Stimulated activated CD8-positive, alpha-beta memory T cell treated with anti-CD3 and anti-CD28 coated beads, Interleukin-4, amount 100 ng/mL, for 48 hours (primary cell): ENCODE results near the gene PELO.
A peak's percentile ranks its signal among the peaks of the same experiment; 100 is the strongest.
"Not testable (repeated sequence)": the region's sequence is repeated elsewhere in the genome, so short reads cannot be mapped to it uniquely, and the experiment has no call there.

Experiments used
- DNase-seq: peaks from one replicate; pipeline ENCODE4 v3.0.0-alpha.2; 2020

PELO gene

GRCh38 chr5:52787600-52788504 is at the start of gene PELO, which contains the start of gene ITGA1:
TSS of gene PELO (plus strand) at chr5:52787916. CDS start at chr5:52800395, 12,479 bp downstream.
TSS of gene ITGA1 (plus strand) at chr5:52787916. CDS start at chr5:52788354, 438 bp downstream.
- peak; percentile 64 for DNase-seq

DNA sequence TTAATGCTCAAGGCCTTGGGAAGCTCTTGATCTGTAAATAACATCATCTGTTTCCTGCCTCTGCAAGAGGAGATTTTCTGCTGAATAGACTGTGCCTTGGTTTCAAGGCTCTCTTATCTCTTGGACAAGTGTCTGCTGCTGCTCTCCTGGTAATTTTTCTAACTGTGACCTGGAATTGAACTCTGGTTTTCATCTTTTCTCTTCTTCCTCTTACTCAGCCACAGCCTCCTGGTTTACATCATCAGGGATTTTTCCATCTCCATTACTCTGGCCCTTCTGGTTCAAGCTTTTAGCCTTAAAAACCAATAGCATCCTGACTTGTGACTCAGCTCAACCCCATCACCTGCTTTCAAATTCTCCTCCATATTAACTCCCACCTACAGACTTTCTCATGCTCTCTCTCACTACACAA is 49.6 kb upstream of the PELO start:
- no peak for DNase-seq

- DNase-seq = no peak
Measured at GRCh38 chr5:52740007-52740406, 47.7 kb upstream of the PELO start.

- no peak for DNase-seq
Measured at GRCh38 chr5:52743012-52743411, 44.7 kb upstream of the PELO start.

GRCh38 chr5:52743529-52743928 is 44.2 kb upstream of the PELO start:
- no peak for DNase-seq

DNA sequence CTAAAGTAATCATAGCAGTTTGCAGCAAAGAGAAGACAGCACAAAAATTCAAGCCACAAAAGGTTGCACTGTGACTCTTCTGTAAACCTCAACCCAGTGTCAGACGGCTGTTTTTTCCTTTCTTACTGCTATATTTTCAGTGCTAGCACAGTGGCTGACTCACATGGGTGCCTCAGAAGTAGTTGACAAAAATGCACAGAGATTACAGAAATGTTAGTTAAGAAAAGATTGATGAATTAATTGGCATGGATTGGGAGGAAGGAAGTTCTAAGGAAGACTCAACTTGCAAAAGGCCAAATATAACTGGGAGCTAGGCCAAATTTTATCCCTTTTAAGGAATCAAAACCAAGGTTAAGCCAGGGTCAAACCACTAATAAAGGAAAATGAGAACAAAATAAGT is 43.7 kb upstream of the PELO start:
- peak; percentile 45 for DNase-seq

DNA sequence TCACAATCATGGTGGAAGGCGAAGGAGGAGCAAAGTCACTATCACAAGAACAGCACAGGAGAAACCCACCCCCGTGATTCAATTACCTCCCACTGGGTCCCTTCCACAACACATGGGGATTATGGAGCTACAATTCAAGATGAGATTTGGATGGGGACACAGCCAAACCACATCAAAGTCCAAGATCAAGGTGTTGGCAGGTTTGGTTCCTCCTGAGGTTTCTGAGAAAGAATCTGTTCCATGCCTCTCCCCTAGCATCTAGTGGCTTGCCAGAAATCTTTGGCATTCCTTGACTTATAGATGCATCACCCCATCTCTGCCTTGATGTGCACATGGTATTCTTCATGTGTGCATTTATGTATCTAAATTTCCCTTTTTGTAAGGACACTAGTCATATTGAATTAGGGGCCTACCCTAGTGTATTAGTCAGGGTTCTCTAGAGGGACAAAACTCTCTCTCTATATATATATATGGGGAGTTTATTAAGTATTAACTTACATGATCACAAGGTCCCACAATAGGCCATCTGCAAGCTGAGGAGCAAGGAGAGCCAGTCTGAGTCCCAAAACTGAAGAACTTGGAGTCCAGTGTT is 42.8 kb upstream of the PELO start:
- not testable (repeated sequence) for DNase-seq

- DNase-seq = no peak
Measured at GRCh38 chr5:52746539-52746938, 41.2 kb upstream of the PELO start.

DNA sequence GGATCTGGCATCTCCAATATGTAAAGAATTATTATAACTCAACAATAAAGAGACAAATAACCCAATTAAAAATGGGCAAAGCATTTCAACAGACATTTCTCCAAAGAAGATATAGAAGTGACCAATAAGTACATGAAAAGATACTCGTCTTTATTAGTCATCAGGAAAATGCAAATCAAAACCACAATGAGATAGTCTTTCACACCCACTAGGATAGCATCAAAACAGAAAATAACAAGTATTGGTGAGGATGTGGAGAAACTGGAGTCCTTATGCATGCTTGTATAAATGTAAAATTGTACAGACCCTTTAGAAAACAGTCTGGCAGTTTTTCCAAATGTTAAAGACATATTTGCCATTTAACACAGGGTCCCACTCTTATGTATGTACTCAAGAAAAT is 39.1 kb upstream of the PELO start:
- DNase-seq = no peak

GRCh38 chr5:52749666-52750065 is 38.0 kb upstream of the PELO start:
- no peak for DNase-seq

GRCh38 chr5:52751137-52751536 is 36.6 kb upstream of the PELO start:
- DNase-seq = no peak

GRCh38 chr5:52754051-52754450 is 33.7 kb upstream of the PELO start:
- DNase-seq = no peak

DNA sequence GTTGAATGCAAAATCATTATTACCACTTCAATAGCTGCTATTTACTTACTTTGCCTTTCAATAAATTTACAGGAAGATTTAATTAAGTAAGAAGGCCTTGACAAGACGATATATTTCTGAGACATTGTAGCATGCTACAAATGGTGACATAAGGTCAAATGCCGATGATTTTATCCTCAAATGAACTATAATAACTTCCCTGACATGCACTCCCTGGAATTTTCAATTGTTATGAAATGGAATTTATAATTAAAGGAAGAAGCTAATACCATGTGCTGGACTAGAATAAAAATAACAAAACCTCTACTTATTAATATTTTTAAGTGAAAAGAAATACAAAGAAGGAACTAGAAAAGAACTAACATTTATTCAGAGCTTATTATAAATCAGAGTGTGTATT is 30.2 kb upstream of the PELO start:
- no peak for DNase-seq

DNA sequence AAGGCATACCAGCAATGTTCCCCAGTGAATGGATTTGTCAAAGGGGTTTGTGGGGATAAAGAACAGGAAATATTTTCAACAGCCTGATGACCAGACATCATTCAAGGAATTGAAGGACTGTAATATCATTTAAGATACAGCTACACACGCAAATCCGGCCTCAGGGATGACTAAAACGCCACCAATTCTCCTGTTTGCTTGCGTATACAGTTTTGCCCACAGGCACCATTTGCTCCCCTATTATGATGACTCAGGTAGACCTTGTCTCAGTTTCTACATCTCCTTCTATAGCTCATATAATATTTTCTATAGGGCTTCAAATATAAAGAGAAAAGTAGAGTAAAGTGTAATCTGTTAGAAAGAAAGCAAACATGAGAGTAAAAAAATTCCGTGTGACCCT is 29.7 kb upstream of the PELO start:
- DNase-seq = no peak

DNA sequence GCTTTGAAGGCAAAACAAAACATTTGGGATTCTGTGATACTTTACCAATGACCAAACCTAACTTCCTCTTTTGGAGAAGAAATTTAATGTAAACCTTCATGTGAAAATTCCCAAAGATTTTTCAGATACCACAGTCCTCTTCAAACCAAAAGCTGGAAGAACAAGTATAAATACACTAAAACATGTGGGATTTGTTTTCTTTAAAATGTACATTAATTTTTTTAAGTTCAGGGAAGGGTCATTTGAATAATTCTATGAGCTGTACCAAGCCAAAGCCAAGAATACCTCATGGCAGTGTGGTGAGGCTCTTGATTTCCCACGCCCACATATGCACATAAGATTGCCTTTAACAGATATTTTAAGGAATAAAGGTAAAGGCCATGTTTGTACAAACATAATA is 28.4 kb upstream of the PELO start:
- DNase-seq = no peak

GRCh38 chr5:52760695-52761366 is 26.9 kb upstream of the PELO start:
- peak; percentile 49 for DNase-seq

- DNase-seq = no peak
Measured at GRCh38 chr5:52767217-52767743, 20.4 kb upstream of the PELO start.

DNA sequence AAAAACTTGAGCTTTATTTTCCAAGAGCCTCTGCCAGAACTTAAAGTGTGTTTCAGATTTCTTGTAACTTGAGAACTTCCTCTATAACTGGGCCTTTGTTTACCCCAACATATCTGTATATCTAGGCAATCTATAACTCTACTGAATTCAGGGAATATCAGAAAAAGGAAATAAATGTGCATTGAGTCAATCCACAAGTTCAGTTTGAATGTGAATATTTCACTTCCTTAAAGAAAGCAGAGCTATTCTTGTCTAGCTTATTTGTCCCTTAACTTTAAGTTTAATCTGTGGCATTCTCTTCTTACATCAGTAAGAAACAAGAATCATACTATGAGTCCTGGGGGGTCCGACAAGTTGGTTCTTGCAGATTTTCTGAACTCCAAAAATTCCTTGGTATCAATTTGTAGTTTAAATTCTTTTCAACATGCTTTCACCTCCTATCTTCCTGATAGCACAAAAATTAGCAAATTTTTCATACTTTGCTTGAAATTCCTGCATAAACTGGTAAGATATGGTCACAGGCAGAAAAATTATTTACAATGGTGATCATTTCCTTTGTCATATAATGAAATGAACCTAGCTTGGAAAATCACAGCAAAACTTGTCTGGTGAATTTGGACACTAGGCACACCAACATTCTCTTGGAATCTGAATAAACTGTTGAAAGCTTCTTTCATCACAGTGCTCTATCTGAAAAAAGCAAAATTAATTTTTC is 19.8 kb upstream of the PELO start:
- no peak for DNase-seq

DNA sequence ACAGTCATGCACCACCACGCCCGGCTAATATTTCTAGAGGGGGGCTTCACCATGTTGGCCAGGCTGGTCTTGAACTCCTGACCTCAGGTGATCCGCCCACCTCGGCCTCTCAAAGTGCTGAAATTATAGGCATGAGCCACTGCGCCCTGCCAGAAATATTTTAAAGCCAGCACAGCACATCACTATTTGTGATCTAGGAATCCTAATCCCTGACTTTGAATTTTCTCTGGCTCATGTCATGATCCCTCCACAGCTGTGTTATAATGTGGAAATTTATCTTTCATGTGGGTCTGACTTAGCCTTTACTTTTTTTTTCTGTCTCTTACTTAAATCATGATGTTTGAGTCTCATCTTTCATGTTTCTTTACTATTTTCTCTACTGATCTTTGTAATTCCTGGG is 18.7 kb upstream of the PELO start:
- no peak for DNase-seq

GRCh38 chr5:52770287-52770939 is 17.3 kb upstream of the PELO start:
- DNase-seq = no peak

DNA sequence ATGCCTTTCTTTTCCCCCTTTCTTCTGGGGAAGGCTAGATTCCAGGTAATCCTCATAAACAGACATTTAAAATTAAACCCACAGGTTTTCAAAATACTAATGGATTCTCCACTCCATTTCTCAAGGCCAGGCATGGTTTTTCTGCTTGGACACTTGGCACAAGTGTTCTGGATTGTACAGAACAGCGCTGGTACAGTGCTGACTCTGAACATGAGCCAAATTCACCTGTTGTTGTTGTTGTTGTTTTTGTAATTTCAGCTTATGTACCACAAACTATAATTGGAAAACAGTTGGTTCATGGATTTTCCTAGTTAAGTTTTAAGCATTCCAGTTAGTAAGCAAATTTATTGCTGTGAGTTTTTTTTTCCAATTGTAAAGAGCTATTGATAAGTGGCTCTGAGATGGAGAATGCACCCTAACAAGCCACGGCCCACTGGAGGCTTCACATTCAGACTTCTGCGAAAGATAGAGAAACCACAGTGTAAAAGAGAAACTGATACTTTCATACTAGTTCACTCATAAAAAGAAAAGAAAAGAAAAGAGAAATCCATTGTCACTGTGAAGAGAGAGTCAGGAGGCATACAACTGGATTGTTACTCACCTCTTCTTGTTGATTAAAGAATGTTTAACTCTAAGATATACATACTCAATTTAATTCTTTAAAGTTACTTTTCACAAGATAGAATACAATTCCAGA is 16.2 kb upstream of the PELO start:
- DNase-seq = peak; percentile 56

- DNase-seq = no peak
Measured at GRCh38 chr5:52772668-52773067, 15.0 kb upstream of the PELO start.
